Prostate gland (tissue), 2 donors: ENCODE data around the gene BCL3. TPM values are rescaled to one million over a fixed set of nuclear protein-coding genes. Genes with fewer than 3 reads are reported as not detected.

Source experiments
- DNase-seq: peaks from one replicate; pipeline ENCODE4 v3.0.0-alpha.2; 2019; ENCODE audit warnings: low spot score
- H3K27ac ChIP-seq, 2 donors: fragments of 200-600 bp; sonication (generic); 2 replicates each; pipeline ENCODE4 v1.5.1; 2017 to 2019
- H3K27me3 ChIP-seq: fragments of 200-600 bp; sonication (generic); replicated peaks from 2 replicates; pipeline ENCODE4 v1.5.1; 2019; ENCODE audit not compliant: insufficient read depth
- H3K36me3 ChIP-seq, 2 donors: fragments of 200-600 bp; sonication (generic); 1 replicate in 1 of 2; 2 replicates in 1 of 2; pipeline versions ENCODE4 v1.5.1 to v1.8.1; 2017 to 2019
- H3K4me1 ChIP-seq: fragments of 200-600 bp; sonication (generic); replicated peaks from 2 replicates; pipeline ENCODE4 v1.5.1; 2019
- H3K4me3 ChIP-seq, 2 donors: fragments of 200-600 bp; sonication (generic); 2 replicates each; pipeline ENCODE4 v1.5.1; 2017 to 2019
- H3K9me3 ChIP-seq: fragments of 200-600 bp; sonication (generic); 2 replicates; pipeline ENCODE4 v1.5.1; 2017
- POLR2A ChIP-seq: fragments of 450-650 bp; IDR thresholded peaks from one replicate; pipeline ENCODE4 v1.6.1; 2016; ENCODE audit warnings: antibody characterized with exemption, mild to moderate bottlenecking
- POLR2AphosphoS5 ChIP-seq: sonication (generic); formaldehyde crosslinking; IDR thresholded peaks from one replicate; pipeline ENCODE4 v1.6.1; 2017; ENCODE audit warnings: antibody characterized with exemption
- WGBS: methylation state at CpG from one replicate; pipeline ENCODE4 v1.1.5; 2018; 5-methylcytosine and 5-hydroxymethylcytosine counted together
- intact Hi-C: fragments of 100-400 bp; cut with DNase I; formaldehyde crosslinking; loops from one replicate; pipeline ENCODE4 v1.14.2; 2022
- total RNA-seq, 2 donors: library from RNA; depleted of rRNA; stranded (reverse); fragments of >200 nt; gene quantifications; one replicate each; pipeline ENCODE4 v1.1.0, GENCODE V29; 2016
- TF ChIP-seq, protein P1 (sequence below), 4 experiments: fragments of 200-600 bp in 2 of 4; fragments of 450-650 bp in 2 of 4; sonication (generic) in 2 of 4; IDR thresholded peaks; 1 replicate in 3 of 4; 2 replicates in 1 of 4; pipeline ENCODE4 v1.5.1; 2016 to 2019; ENCODE audit warnings: antibody characterized with exemption in 4 of 4, mild to moderate bottlenecking in 2 of 4, moderate library complexity in 2 of 4

The BCL3 gene
- total RNA-seq, 2 donors from 2014 or later = 22.6 to 44.0 TPM

GRCh38 chr19:44731081-44731480, 17.4 kb upstream of the BCL3 start:
- Histone ChIP-seq H3K27me3 (no peaks in the 10 kb centered on the region), H3K27ac (no peak overlapping the region), H3K36me3 (no peaks in the 10 kb centered on the region), H3K4me1 (no peaks in the 10 kb centered on the region), H3K9me3 (no peaks in the 10 kb centered on the region), H3K4me3 (no peak overlapping the region)
- DNase-seq = no peak
- intact Hi-C loops = no loop called here
- TF ChIP-seq POLR2AphosphoS5 = no peak
- TF ChIP-seq, protein P1, sequence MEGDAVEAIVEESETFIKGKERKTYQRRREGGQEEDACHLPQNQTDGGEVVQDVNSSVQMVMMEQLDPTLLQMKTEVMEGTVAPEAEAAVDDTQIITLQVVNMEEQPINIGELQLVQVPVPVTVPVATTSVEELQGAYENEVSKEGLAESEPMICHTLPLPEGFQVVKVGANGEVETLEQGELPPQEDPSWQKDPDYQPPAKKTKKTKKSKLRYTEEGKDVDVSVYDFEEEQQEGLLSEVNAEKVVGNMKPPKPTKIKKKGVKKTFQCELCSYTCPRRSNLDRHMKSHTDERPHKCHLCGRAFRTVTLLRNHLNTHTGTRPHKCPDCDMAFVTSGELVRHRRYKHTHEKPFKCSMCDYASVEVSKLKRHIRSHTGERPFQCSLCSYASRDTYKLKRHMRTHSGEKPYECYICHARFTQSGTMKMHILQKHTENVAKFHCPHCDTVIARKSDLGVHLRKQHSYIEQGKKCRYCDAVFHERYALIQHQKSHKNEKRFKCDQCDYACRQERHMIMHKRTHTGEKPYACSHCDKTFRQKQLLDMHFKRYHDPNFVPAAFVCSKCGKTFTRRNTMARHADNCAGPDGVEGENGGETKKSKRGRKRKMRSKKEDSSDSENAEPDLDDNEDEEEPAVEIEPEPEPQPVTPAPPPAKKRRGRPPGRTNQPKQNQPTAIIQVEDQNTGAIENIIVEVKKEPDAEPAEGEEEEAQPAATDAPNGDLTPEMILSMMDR (IDR thresholded peaks at IDR 0.05) = no peak
- no peak for TF ChIP-seq POLR2A
- WGBS = 92% methylated on average over 5 of the region's 5 CpGs

DNA sequence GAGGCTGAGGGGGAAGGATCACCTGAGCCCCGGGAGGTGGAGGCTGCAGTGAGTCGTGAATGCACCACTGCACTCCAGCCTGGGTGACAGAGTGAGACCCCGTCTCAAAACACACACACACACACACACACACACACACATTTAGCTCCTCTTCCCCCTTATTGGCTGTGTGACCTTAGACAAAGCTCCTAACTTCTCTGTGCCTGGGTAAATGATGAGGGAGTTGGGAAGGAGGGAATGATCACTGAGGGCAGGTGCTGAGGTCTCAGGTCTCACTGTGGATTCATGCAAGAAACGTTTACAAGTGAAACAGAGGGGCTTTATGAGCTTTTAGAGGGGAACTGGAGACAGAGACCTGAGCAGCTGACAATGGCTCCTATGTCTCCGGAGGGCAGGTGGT, 16.9 kb upstream of the BCL3 start:
- H3K36me3 ChIP-seq = no peaks in the 10 kb centered on the region
- no peaks in the 10 kb centered on the region for H3K9me3 ChIP-seq
- 70% methylated on average over 5 of the region's 5 CpGs for WGBS
- no peak for DNase-seq
- TF ChIP-seq POLR2AphosphoS5 = no peak
- TF ChIP-seq POLR2A = no peak
- TF ChIP-seq, protein P1 (IDR thresholded peaks at IDR 0.05) = no peak
- intact Hi-C loops = no loop called here
- H3K27ac ChIP-seq = no peak overlapping the region
- H3K27me3 ChIP-seq = no peaks in the 10 kb centered on the region
- no peak overlapping the region for H3K4me3 ChIP-seq
- H3K4me1 ChIP-seq = no peaks in the 10 kb centered on the region

GRCh38 chr19:44732235-44733014, 16.1 kb upstream of the BCL3 start:
- Histone ChIP-seq H3K9me3 (no peaks in the 10 kb centered on the region), H3K27ac (no peak overlapping the region), H3K4me1 (no peaks in the 10 kb centered on the region), H3K27me3 (no peaks in the 10 kb centered on the region), H3K36me3 (no peaks in the 10 kb centered on the region), H3K4me3 (no peak overlapping the region)
- TF ChIP-seq POLR2AphosphoS5 = no peak
- TF ChIP-seq, protein P1 (IDR thresholded peaks at IDR 0.05) = no peak
- no peak for TF ChIP-seq POLR2A
- intact Hi-C loops = no loop called here
- DNase-seq = no peak
- 75% methylated on average over 11 of the region's 11 CpGs for WGBS

DNA sequence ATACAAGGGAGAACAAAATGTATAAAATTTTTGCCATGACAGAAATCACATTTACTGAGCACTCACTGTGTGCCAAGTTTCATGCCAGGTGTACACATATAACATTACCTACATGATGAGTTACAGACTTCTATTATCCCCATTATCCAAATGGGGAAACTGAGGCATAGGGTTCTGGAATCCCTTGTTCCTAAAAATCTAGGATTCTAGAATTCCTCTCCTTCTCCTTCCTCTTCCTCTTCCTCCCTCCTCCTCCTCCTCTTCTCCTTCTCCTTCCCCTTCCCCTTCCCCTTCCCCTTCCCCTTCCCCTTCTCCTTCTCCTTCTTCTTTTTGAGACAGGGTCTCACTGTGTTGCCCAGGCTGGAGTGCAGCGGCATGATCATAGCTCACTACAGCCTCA, 14.2 kb upstream of the BCL3 start:
- H3K9me3 ChIP-seq = no peaks in the 10 kb centered on the region
- H3K27me3 ChIP-seq = no peaks in the 10 kb centered on the region
- intact Hi-C loops = no loop called here
- no peak overlapping the region for H3K4me3 ChIP-seq
- no peak overlapping the region for H3K27ac ChIP-seq
- TF ChIP-seq POLR2A (no peak), POLR2AphosphoS5 (no peak)
- TF ChIP-seq, protein P1 (IDR thresholded peaks at IDR 0.05) = no peak
- DNase-seq = no peak
- no peaks in the 10 kb centered on the region for H3K36me3 ChIP-seq
- no peaks in the 10 kb centered on the region for H3K4me1 ChIP-seq
- 42% methylated on average over 1 of the region's 1 CpG for WGBS

DNA sequence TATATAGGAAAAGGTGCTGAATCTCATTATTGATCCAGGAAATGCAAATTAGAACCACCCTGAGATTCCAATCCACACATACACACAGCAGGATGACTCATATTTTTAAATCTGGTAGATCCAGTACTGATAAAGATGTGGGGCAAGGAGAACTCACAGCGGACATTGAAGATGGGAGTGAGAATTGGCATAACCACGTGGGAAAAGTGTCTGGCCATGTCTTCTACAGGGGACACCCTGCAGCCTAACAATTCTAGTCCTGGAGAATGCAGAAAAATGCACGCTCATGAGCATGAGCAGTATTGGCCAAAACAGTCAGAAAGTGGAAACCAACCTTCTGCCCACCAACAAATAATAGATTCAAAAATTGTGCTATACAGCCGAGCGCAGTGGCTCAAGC, 13.5 kb upstream of the BCL3 start:
- WGBS = 53% methylated on average over 5 of the region's 5 CpGs
- H3K4me1 ChIP-seq = no peaks in the 10 kb centered on the region
- H3K27ac ChIP-seq = no peak overlapping the region

More for the DNA sequence above, 13.5 kb upstream of the BCL3 start:
- intact Hi-C loops = no loop called here
- no peak for DNase-seq
- TF ChIP-seq POLR2A (no peak), POLR2AphosphoS5 (no peak)
- TF ChIP-seq, protein P1 (IDR thresholded peaks at IDR 0.05) = no peak
- Histone ChIP-seq H3K9me3 (no peaks in the 10 kb centered on the region), H3K27me3 (no peaks in the 10 kb centered on the region), H3K4me3 (no peak overlapping the region), H3K36me3 (no peaks in the 10 kb centered on the region)
